Measurements from ENCODE around the gene SH2D7.

The SH2D7 gene

GRCh38 chr15:78130466-78131294 lies 38.3 kb downstream of the SH2D7 start:
- peak overlapping the region; percentile 92 for H4K12ac ChIP-seq (ENCODE audit: low read depth, low read length)
- H3K27ac ChIP-seq (ENCODE audit: low read depth, low read length), result no peak overlapping the region
- H2BK5ac ChIP-seq (ENCODE audit: low read depth, low read length, poor library complexity), result no peak overlapping the region
- peak overlapping the region; percentile 79 for H2AFZ ChIP-seq (ENCODE audit: insufficient read depth, low read length, poor library complexity)
- H4K91ac ChIP-seq (ENCODE audit: low read depth, low read length), result peak overlapping the region; percentile 87
- no peak overlapping the region for H3K18ac ChIP-seq (ENCODE audit: low read length)
- peak overlapping the region; percentile 34 for H3K14ac ChIP-seq (ENCODE audit: low read length)
- H3K4me1 ChIP-seq (ENCODE audit: control insufficient read depth in 1 of 2, insufficient read depth in 2 of 2, low read length in 2 of 2), result peaks cover 8 to 15% of the 10 kb centered on the region in 2 experiments
- no peak overlapping the region for H3K4ac ChIP-seq (ENCODE audit: low read depth, low read length)
- H2AK5ac ChIP-seq (ENCODE audit: low read length), result no peak overlapping the region
- H2BK120ac ChIP-seq (ENCODE audit: insufficient read depth, low read length, poor library complexity), result peak overlapping the region; percentile 50
- H3K79me2 ChIP-seq (ENCODE audit: control insufficient read depth, insufficient read depth, low read length, poor library complexity), result peaks cover 4% of the 10 kb centered on the region
- H3K4me3 ChIP-seq (ENCODE audit: low read depth, low read length), result peak overlapping the region; percentile 82
- DNase-seq, result peak in 1 of 2 donors; percentile 6
- H3K36me3 ChIP-seq (ENCODE audit: control insufficient read depth in 1 of 2, insufficient read depth in 2 of 2, low read length in 2 of 2), result no peaks in the 10 kb centered on the region
- H3K27me3 ChIP-seq (ENCODE audit: insufficient read depth, low read length), result no peaks in the 10 kb centered on the region
- peak overlapping the region; percentile 59 for H4K8ac ChIP-seq (ENCODE audit: low read depth, low read length)
- no peak overlapping the region for H3K9ac ChIP-seq (ENCODE audit: low read length)
- H3K23ac ChIP-seq (ENCODE audit: low read length), result no peak overlapping the region
- H3K9me3 ChIP-seq (ENCODE audit: insufficient read depth, low read depth, low read length), result no peaks in the 10 kb centered on the region
- H3K79me1 ChIP-seq (ENCODE audit: low read length), result peaks cover 7% of the 10 kb centered on the region
- peak overlapping the region; percentile 73 for H3K4me2 ChIP-seq (ENCODE audit: low read length)
- no CpG with 5 or more reads among the region's 51 CpGs for WGBS (ENCODE audit: extremely low coverage, insufficient coverage, insufficient read length)
- no peak overlapping the region for H2BK12ac ChIP-seq (ENCODE audit: low read length)

GRCh38 chr15:78131295-78132061 lies 39.1 kb downstream of the SH2D7 start, which contains the start of gene CIB2:
CIB2 (minus strand) TSS chr15:78131445; CDS start chr15:78131215, 230 bp downstream.
- H2AK5ac ChIP-seq (ENCODE audit: low read length), result peak within 1 kb of the TSS; percentile 51
- H4K91ac ChIP-seq (ENCODE audit: low read depth, low read length), result peak within 1 kb of the TSS; percentile 95
- H3K14ac ChIP-seq (ENCODE audit: low read length), result peak within 1 kb of the TSS; percentile 98
- H3K4me3 ChIP-seq (ENCODE audit: low read depth, low read length), result peak within 1 kb of the TSS; percentile 82
- peaks cover 7% of the 10 kb centered on the region for H3K79me1 ChIP-seq (ENCODE audit: low read length)
- H3K4me2 ChIP-seq (ENCODE audit: low read length), result peak within 1 kb of the TSS; percentile 73
- no peaks in the 10 kb centered on the region for H3K27me3 ChIP-seq (ENCODE audit: insufficient read depth, low read length)
- peak within 1 kb of the TSS; percentile 94 for H2AFZ ChIP-seq (ENCODE audit: insufficient read depth, low read length, poor library complexity)
- H3K4me1 ChIP-seq (ENCODE audit: control insufficient read depth in 1 of 2, insufficient read depth in 2 of 2, low read length in 2 of 2), result peaks cover 8 to 15% of the 10 kb centered on the region in 2 experiments
- peak within 1 kb of the TSS; percentile 92 for H4K12ac ChIP-seq (ENCODE audit: low read depth, low read length)
- peak within 1 kb of the TSS; percentile 74 for H2BK5ac ChIP-seq (ENCODE audit: low read depth, low read length, poor library complexity)
- peak within 1 kb of the TSS; percentile 92 for H2BK120ac ChIP-seq (ENCODE audit: insufficient read depth, low read length, poor library complexity)
- peaks cover 4% of the 10 kb centered on the region for H3K79me2 ChIP-seq (ENCODE audit: control insufficient read depth, insufficient read depth, low read length, poor library complexity)
- peak within 1 kb of the TSS; percentile 32 for H2BK12ac ChIP-seq (ENCODE audit: low read length)
- peak within 1 kb of the TSS; percentile 95 for H3K18ac ChIP-seq (ENCODE audit: low read length)
- H3K36me3 ChIP-seq (ENCODE audit: control insufficient read depth in 1 of 2, insufficient read depth in 2 of 2, low read length in 2 of 2), result no peaks in the 10 kb centered on the region
- H3K9ac ChIP-seq (ENCODE audit: low read length), result peak within 1 kb of the TSS; percentile 93
- H3K23ac ChIP-seq (ENCODE audit: low read length), result no peak within 1 kb of the TSS
- WGBS (ENCODE audit: extremely low coverage, insufficient coverage, insufficient read length), result no CpG with 5 or more reads among the region's 79 CpGs
- no peaks in the 10 kb centered on the region for H3K9me3 ChIP-seq (ENCODE audit: insufficient read depth, low read depth, low read length)
- H3K4ac ChIP-seq (ENCODE audit: low read depth, low read length), result peak within 1 kb of the TSS; percentile 75
- H3K27ac ChIP-seq (ENCODE audit: low read depth, low read length), result peak within 1 kb of the TSS; percentile 28
- H4K8ac ChIP-seq (ENCODE audit: low read depth, low read length), result peak within 1 kb of the TSS; percentile 95
- DNase-seq, result peak; percentile 60 to 76

- peaks cover 4% of the 10 kb centered on the region for H3K79me2 ChIP-seq (ENCODE audit: control insufficient read depth, insufficient read depth, low read length, poor library complexity)
- H3K4me3 ChIP-seq (ENCODE audit: low read depth, low read length), result no peak overlapping the region
- H2AK5ac ChIP-seq (ENCODE audit: low read length), result no peak overlapping the region
- peak overlapping the region; percentile 49 for H3K27ac ChIP-seq (ENCODE audit: low read depth, low read length)
- DNase-seq, result peak; percentile 96 to 97
- no peak overlapping the region for H3K4ac ChIP-seq (ENCODE audit: low read depth, low read length)
- no peak overlapping the region for H2AFZ ChIP-seq (ENCODE audit: insufficient read depth, low read length, poor library complexity)
- peaks cover 7% of the 10 kb centered on the region for H3K79me1 ChIP-seq (ENCODE audit: low read length)
- no peaks in the 10 kb centered on the region for H3K36me3 ChIP-seq (ENCODE audit: control insufficient read depth in 1 of 2, insufficient read depth in 2 of 2, low read length in 2 of 2)
- no peak overlapping the region for H4K12ac ChIP-seq (ENCODE audit: low read depth, low read length)
- peak overlapping the region; percentile 19 for H2BK5ac ChIP-seq (ENCODE audit: low read depth, low read length, poor library complexity)
- no peaks in the 10 kb centered on the region for H3K9me3 ChIP-seq (ENCODE audit: insufficient read depth, low read depth, low read length)
- peak overlapping the region; percentile 8 for H2BK12ac ChIP-seq (ENCODE audit: low read length)
- H4K91ac ChIP-seq (ENCODE audit: low read depth, low read length), result no peak overlapping the region
- WGBS (ENCODE audit: extremely low coverage, insufficient coverage, insufficient read length), result no CpG with 5 or more reads among the region's 2 CpGs
- H3K4me2 ChIP-seq (ENCODE audit: low read length), result peak overlapping the region; percentile 23
- no peaks in the 10 kb centered on the region for H3K27me3 ChIP-seq (ENCODE audit: insufficient read depth, low read length)
- no peak overlapping the region for H3K9ac ChIP-seq (ENCODE audit: low read length)
- H3K14ac ChIP-seq (ENCODE audit: low read length), result no peak overlapping the region
- no peak overlapping the region for H3K18ac ChIP-seq (ENCODE audit: low read length)
- no peak overlapping the region for H4K8ac ChIP-seq (ENCODE audit: low read depth, low read length)
- peaks cover 8 to 15% of the 10 kb centered on the region in 2 experiments for H3K4me1 ChIP-seq (ENCODE audit: control insufficient read depth in 1 of 2, insufficient read depth in 2 of 2, low read length in 2 of 2)
- H2BK120ac ChIP-seq (ENCODE audit: insufficient read depth, low read length, poor library complexity), result peak overlapping the region; percentile 21
- H3K23ac ChIP-seq (ENCODE audit: low read length), result no peak overlapping the region
Observed at GRCh38 chr15:78133801-78134200, 41.4 kb downstream of the SH2D7 start.

- Histone ChIP-seq H3K9ac (ENCODE audit: low read length) (no peak overlapping the region), H3K18ac (ENCODE audit: low read length) (no peak overlapping the region), H3K4me3 (ENCODE audit: low read depth, low read length) (no peak overlapping the region), H2AFZ (ENCODE audit: insufficient read depth, low read length, poor library complexity) (no peak overlapping the region), H3K27me3 (ENCODE audit: insufficient read depth, low read length) (no peaks in the 10 kb centered on the region), H3K9me3 (ENCODE audit: insufficient read depth, low read depth, low read length) (peaks cover 2% of the 10 kb centered on the region), H4K8ac (ENCODE audit: low read depth, low read length) (no peak overlapping the region), H4K91ac (ENCODE audit: low read depth, low read length) (no peak overlapping the region), H3K79me2 (ENCODE audit: control insufficient read depth, insufficient read depth, low read length, poor library complexity) (no peaks in the 10 kb centered on the region), H3K14ac (ENCODE audit: low read length) (no peak overlapping the region), H3K79me1 (ENCODE audit: low read length) (no peaks in the 10 kb centered on the region), H2BK12ac (ENCODE audit: low read length) (no peak overlapping the region), H2BK120ac (ENCODE audit: insufficient read depth, low read length, poor library complexity) (no peak overlapping the region), H3K4me1 (ENCODE audit: control insufficient read depth in 1 of 2, insufficient read depth in 2 of 2, low read length in 2 of 2) (no peaks in the 10 kb centered on the region), H3K23ac (ENCODE audit: low read length) (no peak overlapping the region), H3K4ac (ENCODE audit: low read depth, low read length) (no peak overlapping the region), H4K12ac (ENCODE audit: low read depth, low read length) (no peak overlapping the region), H2BK5ac (ENCODE audit: low read depth, low read length, poor library complexity) (no peak overlapping the region), H2AK5ac (ENCODE audit: low read length) (no peak overlapping the region), H3K27ac (ENCODE audit: low read depth, low read length) (no peak overlapping the region), H3K4me2 (ENCODE audit: low read length) (no peak overlapping the region), H3K36me3 (ENCODE audit: control insufficient read depth in 1 of 2, insufficient read depth in 2 of 2, low read length in 2 of 2) (no peaks in the 10 kb centered on the region)
- no peak for DNase-seq
- WGBS (ENCODE audit: extremely low coverage, insufficient coverage, insufficient read length), result no CpG with 5 or more reads among the region's 5 CpGs
Observed at GRCh38 chr15:78139578-78139977, 47.2 kb downstream of the SH2D7 start.
